HCT116 (cell line): Measurements from ENCODE around the gene SLC12A3. TPM values are rescaled to one million over a fixed set of nuclear protein-coding genes. Genes with fewer than 3 reads are reported as not detected.

Source experiments
- ATAC-seq: fragments of 200-7000 bp; cut with Tn5 transposase; 2 replicates; pipeline ENCODE4 v1.9.1; 2020; ENCODE audit warnings: mild to moderate bottlenecking, moderate library complexity
- BruUV-seq: library from RNA; stranded (reverse); fragments of 400-500 nt; replicated peaks from 2 replicates; lab custom pipeline; 2021; lab: Mats Ljungman, UMichigan
- CTCF ChIA-PET: fragments of 300-600 bp; sonication (Branson Sonifier 250); formaldehyde crosslinking; loops from one replicate; lab custom pipeline; 2021; ENCODE audit warnings: antibody characterized with exemption; lab: Charles Lee
- POLR2A ChIA-PET: fragments of 300-600, 350-600 bp; sonication (Branson Sonifier 250); formaldehyde crosslinking; loops from one replicate; lab custom pipeline; 2021; ENCODE audit warnings: antibody characterized with exemption; lab: Charles Lee
- RAD21 ChIA-PET, 2 experiments: fragments of 300-600 bp; sonication (Branson Sonifier 250); formaldehyde crosslinking; loops; one replicate each; lab custom pipeline; 2023; ENCODE audit warnings: low total read pairs in 2 of 2; ENCODE audit not compliant: uncharacterized antibody in 2 of 2, unreplicated experiment in 2 of 2, low non-redundant PET in 1 of 2; lab: Charles Lee
- DNase-seq: peaks from one replicate; pipeline ENCODE4 v3.0.0-alpha.2; 2010; ENCODE audit warnings: low read depth, low spot score
- H2AFZ ChIP-seq: fragments of 200-600 bp; shearing (Covaris generic), sonication (generic); 2 replicates; pipeline ENCODE4 v1.6.1; 2017; ENCODE audit warnings: low read depth, mixed run types, mixed read lengths, antibody characterized with exemption, low read length; ENCODE audit not compliant: poor library complexity, severe bottlenecking
- H3K27ac ChIP-seq: 2 replicates; pipeline ENCODE4 v1.5.1; 2012; ENCODE audit warnings: low read depth, low read length
- H3K27me3 ChIP-seq: fragments of 200-600 bp; sonication (generic); 2 replicates; pipeline ENCODE4 v1.6.1; 2016; ENCODE audit warnings: mixed run types, low read length, mixed read lengths; ENCODE audit not compliant: insufficient read depth
- H3K36me3 ChIP-seq, 2 experiments: fragments of 200-500 bp in 1 of 2; fragments of 200-600 bp in 1 of 2; sonication (Bioruptor generic) in 1 of 2; sonication (generic) in 1 of 2; 2 replicates each; pipeline versions ENCODE4 v1.5.1 to v1.6.1; 2014 to 2016; ENCODE audit warnings: low read length in 2 of 2, inconsistent platforms in 1 of 2, mixed read lengths in 1 of 2, mixed run types in 1 of 2; ENCODE audit not compliant: insufficient read depth in 2 of 2, control insufficient read depth in 1 of 2
- H3K4me1 ChIP-seq, 2 experiments: fragments of 200-600 bp in 1 of 2; sonication (generic) in 1 of 2; 2 replicates each; pipeline versions ENCODE4 v1.5.1 to v1.6.1; 2012 to 2017; ENCODE audit warnings: low read length in 2 of 2, inconsistent platforms in 1 of 2, mild to moderate bottlenecking in 1 of 2, mixed read lengths in 1 of 2, mixed run types in 1 of 2, moderate library complexity in 1 of 2; ENCODE audit not compliant: insufficient read depth in 2 of 2, control insufficient read depth in 1 of 2
- H3K4me2 ChIP-seq: fragments of 200-600 bp; sonication (generic); 2 replicates; pipeline ENCODE4 v1.6.1; 2017; ENCODE audit warnings: mixed run types, low read length, mixed read lengths
- H3K4me3 ChIP-seq, 2 experiments: fragments of 200-600 bp in 1 of 2; sonication (generic) in 1 of 2; replicated peaks in 1 of 2; 2 replicates each; pipeline ENCODE4 v1.5.1; 2011 to 2016; ENCODE audit warnings: low read length in 2 of 2, control low read depth in 1 of 2, low read depth in 1 of 2, mild to moderate bottlenecking in 1 of 2, mixed read lengths in 1 of 2, mixed run types in 1 of 2
- H3K79me2 ChIP-seq: fragments of 200-600 bp; sonication (generic); 2 replicates; pipeline ENCODE4 v1.6.1; 2017; ENCODE audit warnings: mild to moderate bottlenecking, mixed run types, low read length, moderate library complexity, mixed read lengths; ENCODE audit not compliant: insufficient read depth
- H3K9ac ChIP-seq: fragments of 200-600 bp; sonication (generic); 2 replicates; pipeline ENCODE4 v1.6.1; 2016; ENCODE audit warnings: low read length, mixed read lengths
- H3K9me2 ChIP-seq: fragments of 200-600 bp; sonication (generic), shearing (Covaris generic); 2 replicates; pipeline ENCODE4 v1.6.1; 2017; ENCODE audit warnings: mixed run types, mild to moderate bottlenecking, moderate library complexity; ENCODE audit not compliant: insufficient read depth
- H3K9me3 ChIP-seq, 2 experiments: fragments of 200-500 bp in 1 of 2; fragments of 200-600 bp in 1 of 2; sonication (Bioruptor generic) in 1 of 2; sonication (generic) in 1 of 2; 2 replicates each; pipeline ENCODE4 v1.6.1; 2014 to 2017; ENCODE audit warnings: low read length in 2 of 2, mixed read lengths in 2 of 2, inconsistent platforms in 1 of 2, low read depth in 1 of 2, mild to moderate bottlenecking in 1 of 2, mixed run types in 1 of 2, moderate library complexity in 1 of 2; ENCODE audit not compliant: control insufficient read depth in 1 of 2, insufficient read depth in 1 of 2
- H4K20me1 ChIP-seq: fragments of 200-600 bp; sonication (generic), shearing (Covaris generic); 2 replicates; pipeline ENCODE4 v1.6.1; 2017; ENCODE audit warnings: mixed run types, mild to moderate bottlenecking, moderate library complexity; ENCODE audit not compliant: insufficient read depth
- ATF3 ChIP-seq: IDR thresholded peaks from 2 replicates; pipeline ENCODE4 v1.6.1; 2012
- CBX3 ChIP-seq: IDR thresholded peaks from 2 replicates; pipeline ENCODE4 v1.6.1; 2012; ENCODE audit warnings: low read depth
- EGR1 ChIP-seq: IDR thresholded peaks from 2 replicates; pipeline ENCODE4 v1.6.1; 2012; ENCODE audit warnings: low read depth
- EZH2phosphoT487 ChIP-seq: fragments of 200-600 bp; IDR thresholded peaks from 2 replicates; pipeline ENCODE4 v1.6.1; 2018; ENCODE audit warnings: antibody characterized with exemption, borderline replicate concordance
- FOSL1 ChIP-seq: IDR thresholded peaks from 2 replicates; pipeline ENCODE4 v1.6.1; 2012; ENCODE audit warnings: low read depth
- MAX ChIP-seq: IDR thresholded peaks from 2 replicates; pipeline ENCODE4 v1.6.1; 2012
- POLR2A ChIP-seq: IDR thresholded peaks from 2 replicates; pipeline ENCODE4 v1.7.0; 2011; ENCODE audit warnings: borderline replicate concordance; ENCODE audit not compliant: insufficient read depth, insufficient read length; ENCODE audit errors: extremely low read depth
- POLR2AphosphoS5 ChIP-seq: IDR thresholded peaks from 2 replicates; pipeline ENCODE4 v1.6.1; 2011; ENCODE audit warnings: mild to moderate bottlenecking, low read depth, low read length, moderate library complexity
- RAD21 ChIP-seq: IDR thresholded peaks from 2 replicates; pipeline ENCODE4 v1.6.1; 2012; ENCODE audit warnings: low read depth, mild to moderate bottlenecking
- REST ChIP-seq: IDR thresholded peaks from 2 replicates; pipeline ENCODE4 v1.6.1; 2012; ENCODE audit warnings: low read depth
- SIN3A ChIP-seq: IDR thresholded peaks from 2 replicates; pipeline ENCODE4 v1.6.1; 2012; ENCODE audit warnings: low read depth
- SP1 ChIP-seq: IDR thresholded peaks from 2 replicates; pipeline ENCODE4 v1.6.1; 2012; ENCODE audit warnings: low read depth
- YY1 ChIP-seq: IDR thresholded peaks from 2 replicates; pipeline ENCODE4 v1.6.1; 2011; ENCODE audit warnings: low read length, low read depth, moderate library complexity, mild to moderate bottlenecking; ENCODE audit not compliant: insufficient replicate concordance; ENCODE audit errors: extremely low read depth
- intact Hi-C: fragments of 100-400 bp; cut with micrococcal nuclease; formaldehyde crosslinking; loops from 2 replicates; pipeline ENCODE4 v1.10.0; 2022
- total RNA-seq: library from RNA; stranded (reverse); gene quantifications from one replicate; pipeline ENCODE4 v1.2.1, GENCODE V29; 2021; ENCODE audit not compliant: unreplicated experiment

The SLC12A3 gene
- total RNA-seq, 1 experiment from 2014 or later, result not detected

- DNase-seq (no peak), ATAC-seq (no peak)
- POLR2A ChIA-PET, result no interaction called here
- Histone ChIP-seq H3K9ac (no peak overlapping the region), H3K4me2 (no peak overlapping the region), H2AFZ (no peak overlapping the region), H3K9me2 (no peaks in the 10 kb centered on the region), H3K27me3 (no peaks in the 10 kb centered on the region), H3K79me2 (no peaks in the 10 kb centered on the region), H3K4me1 (peaks cover 12% of the 10 kb centered on the region in 2 experiments), H3K27ac (no peak overlapping the region), H4K20me1 (no peaks in the 10 kb centered on the region), H3K9me3 (no peaks in the 10 kb centered on the region), H3K36me3 (no peaks in the 10 kb centered on the region), H3K4me3 (no peak overlapping the region)
- intact Hi-C loops, result no loop called here
- TF ChIP-seq SP1 (no peak), ATF3 (no peak), RAD21 (no peak), EGR1 (no peak), SIN3A (no peak), CBX3 (no peak), POLR2AphosphoS5 (no peak), MAX (no peak), EZH2phosphoT487 (no peak), REST (no peak), YY1 (no peak), POLR2A (no peak), FOSL1 (no peak)
- CTCF ChIA-PET, result interaction anchor here (2.3 kb wide), 1 partner anchor 9 kb away, joined by 6 read pairs; no protein-coding TSS in a partner anchor
- no TSS peak for BruUV-seq
- RAD21 ChIA-PET, result no interaction called here
Measured at GRCh38 chr16:56861756-56862155, 3.3 kb upstream of the SLC12A3 start.
